Activated CD8-positive, alpha-beta memory T cell treated with anti-CD3 and anti-CD28 coated beads for 36 hours (primary cell): ENCODE results near the gene TBATA. TPM values are rescaled to one million over a fixed set of nuclear protein-coding genes. Genes with fewer than 3 reads are reported as not detected.
"Not testable (repeated sequence)": the region's sequence is repeated elsewhere in the genome, so short reads cannot be mapped to it uniquely, and the experiment has no call there.

ENCODE experiments used
- CTCF ChIA-PET: fragments of 350-600 bp; sonication (Branson Sonifier 250); formaldehyde crosslinking; loops from one replicate; lab custom pipeline; 2021; ENCODE audit warnings: antibody characterized with exemption; lab: Charles Lee
- POLR2A ChIA-PET: fragments of 350-600 bp; sonication (Branson Sonifier 250); formaldehyde crosslinking; loops from one replicate; lab custom pipeline; 2021; ENCODE audit warnings: antibody characterized with exemption; lab: Charles Lee
- total RNA-seq, 2 experiments: library from RNA; stranded (reverse); gene quantifications; one replicate each; pipeline ENCODE4 v1.2.3, GENCODE V29; 2021

Gene TBATA
- total RNA-seq, 2 experiments from 2014 or later, result not detected

GRCh38 chr10:70770516-70770915 lies 14.7 kb downstream of the TBATA start:
- POLR2A ChIA-PET, result not testable (repeated sequence)
- CTCF ChIA-PET, result interaction anchor here (1.3 kb wide), 1 partner anchor 211 kb away, joined by 3 read pairs; no protein-coding TSS in a partner anchor

GRCh38 chr10:70770001-70770400 lies 15.2 kb downstream of the TBATA start:
- POLR2A ChIA-PET, result no interaction called here
- CTCF ChIA-PET, result interaction anchor here (1.3 kb wide), 1 partner anchor 211 kb away, joined by 3 read pairs; no protein-coding TSS in a partner anchor

GRCh38 chr10:70769121-70769520 lies 16.1 kb downstream of the TBATA start:
- POLR2A ChIA-PET, result no interaction called here
- CTCF ChIA-PET, result no interaction called here

- CTCF ChIA-PET, POLR2A ChIA-PET: not testable (repeated sequence)
Observed at GRCh38 chr10:70768026-70768685, 17.0 kb downstream of the TBATA start.

GRCh38 chr10:70765794-70766594 lies 19.2 kb downstream of the TBATA start:
- ChIA-PET CTCF (interaction anchor here (0.6 kb wide), 1 partner anchor 246 kb away, joined by 4 read pairs; no protein-coding TSS in a partner anchor), POLR2A (no interaction called here)

GRCh38 chr10:70763567-70763966 lies 21.6 kb downstream of the TBATA start:
- CTCF ChIA-PET, result no interaction called here

GRCh38 chr10:70762441-70763175 lies 22.6 kb downstream of the TBATA start:
- POLR2A ChIA-PET, result interaction anchor here (0.5 kb wide), 1 partner anchor 253 kb away, joined by 4 read pairs; no protein-coding TSS in a partner anchor
- CTCF ChIA-PET, result no interaction called here

More at GRCh38 chr10:70763567-70763966, 21.6 kb downstream of the TBATA start:
- POLR2A ChIA-PET, result no interaction called here

- ChIA-PET POLR2A (interaction anchor here (1.1 kb wide), 1 partner anchor 200 kb away, joined by 6 read pairs; no protein-coding TSS in a partner anchor), CTCF (interaction anchor here (3.6 to 3.7 kb wide), 2 partner anchors 203 to 211 kb away, joined by 19 to 39 read pairs; no protein-coding TSS in a partner anchor)
Observed at GRCh38 chr10:70761727-70762350, 23.3 kb downstream of the TBATA start.

- POLR2A ChIA-PET, result interaction anchor here (1.1 kb wide), 1 partner anchor 199 kb away, joined by 6 read pairs; no protein-coding TSS in a partner anchor
- CTCF ChIA-PET, result interaction anchor here (3.6 to 3.7 kb wide), 2 partner anchors 202 to 211 kb away, joined by 19 to 39 read pairs; no protein-coding TSS in a partner anchor
Observed at GRCh38 chr10:70761031-70761601, 24.1 kb downstream of the TBATA start.

- ChIA-PET POLR2A (no interaction called here), CTCF (interaction anchor here (0.7 to 3.7 kb wide), 5 partner anchors 140 to 300 kb away, joined by 3 to 39 read pairs (median 4); no protein-coding TSS in a partner anchor)
Observed at GRCh38 chr10:70760271-70760787, 24.8 kb downstream of the TBATA start.

GRCh38 chr10:70759781-70760180 lies 25.4 kb downstream of the TBATA start:
- ChIA-PET CTCF (interaction anchor here (0.7 to 3.7 kb wide), 9 partner anchors 10 to 952 kb away, joined by 3 to 39 read pairs (median 4); no protein-coding TSS in a partner anchor), POLR2A (no interaction called here)

GRCh38 chr10:70758757-70759514 lies 26.2 kb downstream of the TBATA start:
- ChIA-PET CTCF (interaction anchor here (0.6 to 3.7 kb wide), 15 partner anchors 9 to 952 kb away, joined by 3 to 39 read pairs (median 3); partner anchors contain the start of gene PRF1), POLR2A (interaction anchor here (0.6 kb wide), 1 partner anchor 200 kb away, joined by 3 read pairs; no protein-coding TSS in a partner anchor)

GRCh38 chr10:70757856-70758255 lies 27.3 kb downstream of the TBATA start:
- ChIA-PET CTCF (interaction anchor here (1.4 to 3.7 kb wide), 4 partner anchors 8 to 219 kb away, joined by 3 to 39 read pairs (median 12); no protein-coding TSS in a partner anchor), POLR2A (no interaction called here)

GRCh38 chr10:70756700-70757360 lies 28.3 kb downstream of the TBATA start:
- POLR2A ChIA-PET, result no interaction called here

GRCh38 chr10:70753841-70754621 lies 31.1 kb downstream of the TBATA start:
- ChIA-PET POLR2A (no interaction called here), CTCF (interaction anchor here (1.0 to 2.2 kb wide), 4 partner anchors 22 to 204 kb away, joined by 3 to 11 read pairs (median 6); no protein-coding TSS in a partner anchor)

More at GRCh38 chr10:70756700-70757360, 28.3 kb downstream of the TBATA start:
- CTCF ChIA-PET, result interaction anchor here (0.7 kb wide), 1 partner anchor 208 kb away, joined by 4 read pairs; no protein-coding TSS in a partner anchor
